Activated CD8-positive, alpha-beta memory T cell treated with anti-CD3 and anti-CD28 coated beads for 48 hours (primary cell): ENCODE data around the gene MAFG.
"Not testable (repeated sequence)": the region's sequence is repeated elsewhere in the genome, so short reads cannot be mapped to it uniquely, and the experiment has no call there.

Experiments used
- DNase-seq, 3 experiments: peaks; one replicate each; pipeline ENCODE4 v3.0.0-alpha.2; 2020; ENCODE audit warnings: low read depth in 2 of 3, low spot score in 2 of 3

MAFG gene

GRCh38 chr17:81958633-81959342, 31.3 kb upstream of the MAFG start:
- DNase-seq: no peak

- DNase-seq: no peak
These were observed 30.3 kb upstream of the MAFG start for GRCh38 chr17:81957691-81958432.

GRCh38 chr17:81956607-81957589, 29.4 kb upstream of the MAFG start:
- no peak for DNase-seq

- no peak for DNase-seq
These were observed 28.4 kb upstream of the MAFG start for GRCh38 chr17:81955756-81956544.

GRCh38 chr17:81955058-81955681, 27.6 kb upstream of the MAFG start:
- no peak for DNase-seq

GRCh38 chr17:81954131-81955057, 26.9 kb upstream of the MAFG start:
- DNase-seq: no peak

- DNase-seq: not testable (repeated sequence)
These were observed 25.9 kb upstream of the MAFG start for GRCh38 chr17:81953443-81953842.

GRCh38 chr17:81952792-81953228, 25.3 kb upstream of the MAFG start:
- DNase-seq: no peak

GRCh38 chr17:81951785-81952684, 24.5 kb upstream of the MAFG start:
- DNase-seq: no peak

- no peak for DNase-seq
These were observed 23.0 kb upstream of the MAFG start for GRCh38 chr17:81950501-81950900.

GRCh38 chr17:81948635-81949378, 21.3 kb upstream of the MAFG start:
- DNase-seq: no peak

GRCh38 chr17:81947189-81947588, 19.7 kb upstream of the MAFG start, which contains the start of gene MYADML2:
Gene MYADML2, minus strand, starts transcription at chr17:81947233. Its CDS starts 5,492 bp downstream, at chr17:81941741.
- no peak for DNase-seq

- no peak for DNase-seq
These were observed 17.3 kb upstream of the MAFG start for GRCh38 chr17:81944858-81945257.

- DNase-seq: no peak
These were observed 14.6 kb upstream of the MAFG start for GRCh38 chr17:81942167-81942553.

- DNase-seq: no peak
These were observed 14.1 kb upstream of the MAFG start for GRCh38 chr17:81941484-81942166.
